ENCODE measurements around the gene PUSL1.

The PUSL1 gene

GRCh38 chr1:1309251-1310108 is 1.1 kb downstream of the PUSL1 start:
- peak overlapping the region; percentile 67 for H3K4me3 ChIP-seq (replicated peaks; ENCODE audit: low read depth, low read length)
- no peak for TF ChIP-seq CTCF (IDR thresholded peaks at IDR 0.05; ENCODE audit: low read length, missing control alignments)
- DNase-seq (ENCODE audit: low read depth), result no peak

GRCh38 chr1:1310109-1310385 is 1.6 kb downstream of the PUSL1 start:
- H3K4me3 ChIP-seq (replicated peaks; ENCODE audit: low read depth, low read length), result no peak overlapping the region
- no peak for DNase-seq (ENCODE audit: low read depth)
- no peak for TF ChIP-seq CTCF (IDR thresholded peaks at IDR 0.05; ENCODE audit: low read length, missing control alignments)

GRCh38 chr1:1310476-1311053 is 2.2 kb downstream of the PUSL1 start:
- no peak overlapping the region for H3K4me3 ChIP-seq (replicated peaks; ENCODE audit: low read depth, low read length)
- DNase-seq (ENCODE audit: low read depth), result no peak
- no peak for TF ChIP-seq CTCF (IDR thresholded peaks at IDR 0.05; ENCODE audit: low read length, missing control alignments)

GRCh38 chr1:1311107-1312104 is 3.0 kb downstream of the PUSL1 start:
- TF ChIP-seq CTCF (IDR thresholded peaks at IDR 0.05; ENCODE audit: low read length, missing control alignments), result no peak
- no peak overlapping the region for H3K4me3 ChIP-seq (replicated peaks; ENCODE audit: low read depth, low read length)
- DNase-seq (ENCODE audit: low read depth), result no peak

GRCh38 chr1:1312450-1313314 is 4.3 kb downstream of the PUSL1 start:
- no peak overlapping the region for H3K4me3 ChIP-seq (replicated peaks; ENCODE audit: low read depth, low read length)
- TF ChIP-seq CTCF (IDR thresholded peaks at IDR 0.05; ENCODE audit: low read length, missing control alignments), result no peak

More at GRCh38 chr1:1312450-1313314, 4.3 kb downstream of the PUSL1 start:
- no peak for DNase-seq (ENCODE audit: low read depth)
